Measurements from ENCODE around the gene B3GNT9. TPM values are rescaled to one million over a fixed set of nuclear protein-coding genes. Genes with fewer than 3 reads are reported as not detected.

The B3GNT9 gene
- total and polyA plus RNA-seq, 2 of the 8 experiments (the other 6 are each of a cell fraction or from before 2014, with no cell fraction given): 3.5 to 9.0 TPM

DNA sequence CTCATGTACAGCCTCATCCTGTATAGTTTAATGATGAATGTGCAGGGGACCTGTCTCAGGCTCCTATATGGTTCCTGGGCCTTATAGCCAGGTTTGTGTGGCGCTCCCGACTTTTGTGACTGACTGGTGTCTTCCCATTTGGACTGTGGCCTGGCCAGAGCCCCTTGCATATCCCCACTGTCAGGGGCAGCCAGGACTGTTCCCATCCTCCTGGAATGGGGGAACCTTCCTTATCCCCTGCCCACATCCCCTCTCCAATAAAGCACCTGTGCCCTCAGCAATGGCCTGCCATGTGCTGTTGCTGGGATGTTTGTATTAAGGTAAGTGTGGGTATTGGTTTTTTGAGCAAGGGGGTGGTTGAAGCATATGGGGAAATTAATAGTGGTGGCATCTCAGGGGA, 2.6 kb downstream of the B3GNT9 start:
- peaks cover 13% of the 10 kb centered on the region; the same call in 1 of the 2 replicates for H3K23me2 ChIP-seq (ENCODE audit: low read depth, low read length)
- H3K27ac ChIP-seq (ENCODE audit: low read depth, low read length): no peak overlapping the region
- no peaks in the 10 kb centered on the region for H3K79me1 ChIP-seq (ENCODE audit: low read depth, low read length)
- no peak overlapping the region for H2BK15ac ChIP-seq (ENCODE audit: low read length)
- POLR2A ChIA-PET (ENCODE audit: partially characterized antibody): interaction anchor here (1.7 kb wide), 1 partner anchor 21 kb away, joined by 4 read pairs; no protein-coding TSS in a partner anchor
- no peak overlapping the region for H2BK20ac ChIP-seq (ENCODE audit: low read length)
- CTCF ChIA-PET (ENCODE audit: partially characterized antibody): interaction anchor here (0.9 to 1.6 kb wide), 4 partner anchors 55 to 183 kb away, joined by 3 to 4 read pairs (median 4); no protein-coding TSS in a partner anchor
- H4K91ac ChIP-seq (replicated peaks; ENCODE audit: insufficient read length, low read length): no peak overlapping the region
- no peak overlapping the region for H2AFZ ChIP-seq (ENCODE audit: low read length)
- no peak overlapping the region for H2BK120ac ChIP-seq (replicated peaks; ENCODE audit: low read depth, low read length)
- peaks cover 3 to 19% of the 10 kb centered on the region in 2 experiments for H4K20me1 ChIP-seq (replicated peaks in 1 of 2; ENCODE audit: control insufficient read depth in 1 of 2, insufficient read depth in 2 of 2, low read length in 2 of 2)
- 100% methylated on average over 2 of the region's 2 CpGs; no CpG with 5 or more reads in 1 of the 2 experiments for WGBS, 2 experiments (ENCODE audit: extremely low coverage in 1 of 2, insufficient coverage in 1 of 2, insufficient read length in 1 of 2, insufficient replicate concordance in 2 of 2, low coverage in 1 of 2, low lambda C conversion rate in 2 of 2, missing lambda C conversion rate in 1 of 2)
- peaks cover 11 to 31% (median 20%) of the 10 kb centered on the region in 4 experiments; a peak in 6 of 8 replicates for H3K36me3 ChIP-seq (ENCODE audit: control insufficient read depth in 2 of 4, insufficient read depth in 4 of 4, low read length in 3 of 4)
- H4K5ac ChIP-seq (ENCODE audit: insufficient read length, low read depth, low read length): no peak overlapping the region
- no peak overlapping the region for H3K4me3 ChIP-seq (ENCODE audit: extremely low read depth in 1 of 4, insufficient read depth in 2 of 4, low read depth in 3 of 4, low read length in 4 of 4)
- no peak overlapping the region for H2BK12ac ChIP-seq (ENCODE audit: low read depth, low read length)
- H3K23ac ChIP-seq (ENCODE audit: insufficient read length): no peak overlapping the region
- DNase-seq (ENCODE audit: low read depth in 1 of 2, low spot score in 2 of 2): no peak
- TF ChIP-seq TEAD4 (IDR thresholded peaks at IDR 0.05; ENCODE audit: low read depth, low read length): no peak
- TF ChIP-seq MAFK (IDR thresholded peaks at IDR 0.05; ENCODE audit: low read depth, low read length): no peak
- TF ChIP-seq KDM1A (IDR thresholded peaks at IDR 0.05; ENCODE audit: borderline replicate concordance, low read length): no peak
- TF ChIP-seq HDAC2 (IDR thresholded peaks at IDR 0.05; ENCODE audit: borderline replicate concordance in 1 of 2, low read depth in 2 of 2, low read length in 2 of 2): no peak
- FAIRE-seq: no peak
- no peaks in the 10 kb centered on the region for H3K79me2 ChIP-seq (ENCODE audit: control insufficient read depth in 1 of 2, insufficient read depth in 2 of 2, low read length in 2 of 2)
- peaks cover 0 to 11% (median 8%) of the 10 kb centered on the region in 4 experiments; a peak in 5 of 7 replicates for H3K4me1 ChIP-seq (replicated peaks in 1 of 4; ENCODE audit: control insufficient read depth in 3 of 4, insufficient read depth in 4 of 4, low read length in 3 of 4)
- no peak overlapping the region; the same call in 1 of the 2 replicates for H2AK5ac ChIP-seq (ENCODE audit: low read depth, low read length)
- H3K4ac ChIP-seq (replicated peaks; ENCODE audit: insufficient read length, low read depth, low read length): no peak overlapping the region
- no peak overlapping the region for H3K18ac ChIP-seq (ENCODE audit: extremely low read depth, low read length)
- H3K56ac ChIP-seq (replicated peaks; ENCODE audit: insufficient read length, low read depth, low read length): no peak overlapping the region
- H3K14ac ChIP-seq (ENCODE audit: insufficient read length): no peak overlapping the region
- H3K27me3 ChIP-seq (replicated peaks in 1 of 4; ENCODE audit: control insufficient read depth in 3 of 4, extremely low read depth in 1 of 4, insufficient read depth in 3 of 4, low read length in 3 of 4): peaks cover 10 to 29% (median 21%) of the 10 kb centered on the region in 4 experiments
- no peak overlapping the region for H4K8ac ChIP-seq (ENCODE audit: extremely low read depth, insufficient read depth, low read length)
- no peaks in the 10 kb centered on the region; a peak in 1 of 4 replicates for H3K9me3 ChIP-seq (ENCODE audit: insufficient read depth in 2 of 2, low read depth in 1 of 2, low read length in 1 of 2)
- H2BK5ac ChIP-seq (ENCODE audit: low read depth, low read length): no peak overlapping the region
- no peak overlapping the region; a peak in 1 of 7 replicates for H3K9ac ChIP-seq (replicated peaks in 1 of 4; ENCODE audit: extremely low read depth in 1 of 4, low read depth in 3 of 4, low read length in 3 of 4)
- H3K4me2 ChIP-seq (ENCODE audit: insufficient read depth in 1 of 2, low read depth in 2 of 2, low read length in 2 of 2): no peak overlapping the region
